Upper lobe of left lung (tissue), 4 donors: Measurements from ENCODE around the gene B9D1.

Experiments
- CTCF ChIP-seq, 6 experiments: fragments of 450-650 bp in 4 of 6; fragments of 200-600 bp in 2 of 6; sonication (generic) in 2 of 6; IDR thresholded peaks; one replicate each; pipeline ENCODE4 v1.5.1; 2016 to 2019; ENCODE audit warnings: antibody characterized with exemption in 6 of 6
- POLR2A ChIP-seq, 4 donors: fragments of 450-650 bp; IDR thresholded peaks; one replicate each; pipeline ENCODE4 v1.5.1; 2016 to 2017; ENCODE audit warnings: antibody characterized with exemption in 4 of 4, mild to moderate bottlenecking in 2 of 4
- POLR2AphosphoS5 ChIP-seq, 2 donors: sonication (generic); formaldehyde crosslinking; IDR thresholded peaks; one replicate each; pipeline ENCODE4 v1.5.1; 2017; ENCODE audit warnings: antibody characterized with exemption in 2 of 2

- no peak for TF ChIP-seq CTCF (IDR thresholded peaks at IDR 0.05)
- TF ChIP-seq POLR2AphosphoS5 (IDR thresholded peaks at IDR 0.05): no peak
- no peak for TF ChIP-seq POLR2A (IDR thresholded peaks at IDR 0.05)
These were observed 63.8 kb downstream of the B9D1 start for GRCh38 chr17:19298569-19299213.
